Chondrocyte (in vitro differentiated cells): ENCODE data around the gene SLC13A3. TPM values are rescaled to one million over a fixed set of nuclear protein-coding genes. Genes with fewer than 3 reads are reported as not detected.

ENCODE experiments used
- DNase-seq: peaks from one replicate; pipeline ENCODE4 v3.0.0; 2021; ENCODE audit warnings: mixed read lengths, low spot score
- H3K27ac Mint-ChIP-seq: one replicate; pipeline ENCODE4 v1.8.0; 2021; ENCODE audit warnings: mild to moderate bottlenecking, moderate library complexity, mixed read lengths; ENCODE audit not compliant: unreplicated experiment
- H3K27me3 Mint-ChIP-seq: 2 replicates; pipeline ENCODE4 v1.8.0; 2021; ENCODE audit warnings: low read depth, mixed read lengths
- H3K36me3 Mint-ChIP-seq: 2 replicates; pipeline ENCODE4 v1.8.0; 2021; ENCODE audit warnings: low read depth, mixed read lengths
- H3K4me1 Mint-ChIP-seq: 2 replicates; pipeline ENCODE4 v1.8.0; 2021; ENCODE audit warnings: low read depth, mild to moderate bottlenecking, mixed read lengths
- H3K4me3 Mint-ChIP-seq: one replicate; pipeline ENCODE4 v1.8.0; 2021; ENCODE audit warnings: mild to moderate bottlenecking, moderate library complexity, mixed read lengths; ENCODE audit not compliant: unreplicated experiment
- H3K9me3 Mint-ChIP-seq: 2 replicates; pipeline ENCODE4 v1.8.0; 2021; ENCODE audit warnings: low read depth, mixed read lengths
- total RNA-seq: library from RNA; stranded (reverse); gene quantifications from 3 replicates; pipeline ENCODE4 v1.2.1, GENCODE V29; 2021
- TF ChIP-seq, protein P1 (sequence below): fragments of 200-600 bp; sonication (generic); IDR thresholded peaks from 2 replicates; pipeline ENCODE4 v1.5.0; 2021; ENCODE audit warnings: antibody characterized with exemption, mild to moderate bottlenecking, moderate library complexity

The SLC13A3 gene
- total RNA-seq, 1 donor from 2014 or later, result 2.5 TPM

DNA sequence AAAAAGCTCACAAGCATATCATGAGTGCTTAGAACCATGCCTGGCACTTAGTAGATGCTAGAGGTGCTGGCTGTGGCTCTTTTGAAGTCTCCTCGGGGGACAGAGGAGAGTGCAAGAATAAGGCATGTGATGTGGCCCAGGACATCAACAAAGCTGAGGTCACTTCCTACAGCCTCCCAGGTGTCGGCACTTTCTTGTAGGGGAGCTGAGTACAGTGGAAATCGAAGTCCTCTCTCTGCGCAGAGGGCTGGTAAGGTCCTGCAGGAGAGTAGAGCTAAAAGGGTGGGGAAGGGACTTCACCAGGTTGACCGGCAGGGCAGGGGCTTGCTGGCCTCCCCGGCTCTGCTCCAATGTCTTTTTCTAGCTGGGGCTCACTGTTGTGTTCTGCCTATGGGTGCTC, 11.2 kb downstream of the SLC13A3 start:
- H3K4me3 Mint-ChIP-seq, result no peak overlapping the region
- no peak for DNase-seq
- no peaks in the 10 kb centered on the region for H3K36me3 Mint-ChIP-seq
- H3K9me3 Mint-ChIP-seq, result no peaks in the 10 kb centered on the region
- H3K27ac Mint-ChIP-seq, result no peak overlapping the region
- peaks cover 2% of the 10 kb centered on the region for H3K27me3 Mint-ChIP-seq
- TF ChIP-seq, protein P1, sequence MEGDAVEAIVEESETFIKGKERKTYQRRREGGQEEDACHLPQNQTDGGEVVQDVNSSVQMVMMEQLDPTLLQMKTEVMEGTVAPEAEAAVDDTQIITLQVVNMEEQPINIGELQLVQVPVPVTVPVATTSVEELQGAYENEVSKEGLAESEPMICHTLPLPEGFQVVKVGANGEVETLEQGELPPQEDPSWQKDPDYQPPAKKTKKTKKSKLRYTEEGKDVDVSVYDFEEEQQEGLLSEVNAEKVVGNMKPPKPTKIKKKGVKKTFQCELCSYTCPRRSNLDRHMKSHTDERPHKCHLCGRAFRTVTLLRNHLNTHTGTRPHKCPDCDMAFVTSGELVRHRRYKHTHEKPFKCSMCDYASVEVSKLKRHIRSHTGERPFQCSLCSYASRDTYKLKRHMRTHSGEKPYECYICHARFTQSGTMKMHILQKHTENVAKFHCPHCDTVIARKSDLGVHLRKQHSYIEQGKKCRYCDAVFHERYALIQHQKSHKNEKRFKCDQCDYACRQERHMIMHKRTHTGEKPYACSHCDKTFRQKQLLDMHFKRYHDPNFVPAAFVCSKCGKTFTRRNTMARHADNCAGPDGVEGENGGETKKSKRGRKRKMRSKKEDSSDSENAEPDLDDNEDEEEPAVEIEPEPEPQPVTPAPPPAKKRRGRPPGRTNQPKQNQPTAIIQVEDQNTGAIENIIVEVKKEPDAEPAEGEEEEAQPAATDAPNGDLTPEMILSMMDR, result no peak
- H3K4me1 Mint-ChIP-seq, result no peaks in the 10 kb centered on the region

DNA sequence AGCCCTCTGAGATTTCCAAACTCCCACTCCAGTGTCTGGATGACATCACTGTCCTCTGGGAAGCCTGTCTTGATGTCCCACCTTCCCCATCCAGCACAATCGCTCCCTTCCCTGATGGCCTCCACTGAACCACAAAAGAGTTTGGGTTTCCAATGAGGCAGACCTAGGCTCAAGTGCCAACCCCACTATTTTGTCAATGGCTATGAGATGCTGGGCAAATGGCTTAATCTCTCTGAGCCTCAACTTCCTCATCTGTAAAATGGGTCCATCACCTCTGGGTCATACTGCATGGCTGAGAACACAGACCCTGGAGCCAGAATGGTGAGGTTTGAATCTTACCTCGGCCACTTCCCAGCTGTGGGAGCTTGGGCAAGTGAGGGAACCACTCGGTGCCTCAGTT, 11.7 kb downstream of the SLC13A3 start:
- TF ChIP-seq, protein P1, result no peak
- Mint-ChIP-seq H3K4me3 (no peak overlapping the region), H3K9me3 (no peaks in the 10 kb centered on the region), H3K27me3 (peaks cover 2% of the 10 kb centered on the region), H3K36me3 (no peaks in the 10 kb centered on the region), H3K4me1 (no peaks in the 10 kb centered on the region), H3K27ac (no peak overlapping the region)
- DNase-seq, result no peak

DNA sequence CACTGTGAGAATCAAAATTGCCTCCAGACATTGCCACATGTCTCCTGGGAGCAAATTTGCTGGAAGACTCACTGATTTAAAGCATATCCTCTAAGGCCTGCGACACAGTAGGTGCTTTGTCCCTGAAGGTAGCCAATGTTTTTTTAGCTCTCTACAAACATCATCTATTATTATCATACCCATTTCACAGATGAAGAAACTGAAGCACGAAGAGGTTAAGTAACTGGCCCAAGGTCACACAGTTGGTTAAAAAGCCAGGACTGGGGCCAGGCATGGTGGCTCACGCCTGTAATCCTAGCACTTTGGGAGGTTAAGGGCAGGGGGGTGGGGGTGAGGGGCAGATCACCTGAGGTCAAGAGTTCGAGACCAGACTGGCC, 12.4 kb downstream of the SLC13A3 start:
- Mint-ChIP-seq H3K27ac (no peak overlapping the region), H3K36me3 (no peaks in the 10 kb centered on the region), H3K4me3 (no peak overlapping the region), H3K27me3 (peaks cover 2% of the 10 kb centered on the region), H3K4me1 (no peaks in the 10 kb centered on the region), H3K9me3 (no peaks in the 10 kb centered on the region)
- TF ChIP-seq, protein P1, result no peak
- no peak for DNase-seq

DNA sequence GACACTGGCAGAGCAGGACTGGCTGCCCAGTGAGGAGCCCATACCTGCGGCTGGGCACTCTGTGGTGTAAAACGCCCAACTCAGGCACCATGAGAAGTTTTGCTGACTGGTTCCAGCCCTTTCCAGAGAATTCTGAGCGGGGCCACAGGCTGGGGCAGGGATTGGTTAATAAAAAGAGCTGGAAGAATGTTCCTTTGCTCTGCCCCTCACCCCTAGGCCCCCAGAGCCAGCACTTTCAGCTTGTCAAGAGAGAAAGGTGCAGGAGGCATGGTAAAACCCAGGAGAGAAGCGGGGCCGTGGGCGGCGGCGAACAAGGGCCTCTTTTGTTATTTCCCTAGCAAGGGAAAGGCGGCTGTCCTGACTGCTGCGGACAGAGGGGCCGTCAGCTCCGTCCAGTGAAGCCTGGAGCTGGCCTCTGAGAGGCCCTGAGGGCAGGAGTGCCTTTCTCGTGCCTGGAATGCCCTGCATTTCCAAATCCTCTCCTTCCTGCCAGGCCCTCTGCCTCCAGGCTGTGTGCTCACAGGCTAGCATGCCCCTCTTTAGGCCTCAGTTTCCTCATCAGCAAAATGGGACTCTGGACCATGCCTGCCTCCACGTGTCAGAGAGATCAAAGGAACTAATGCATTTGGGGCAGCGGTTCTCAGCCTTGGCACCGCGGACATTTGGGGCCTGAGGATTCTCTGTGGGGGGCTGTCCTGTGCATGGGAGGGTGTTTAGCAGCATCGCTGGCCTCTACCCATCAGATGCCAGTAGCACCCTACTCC, 12.9 kb downstream of the SLC13A3 start:
- TF ChIP-seq, protein P1, result no peak
- Mint-ChIP-seq H3K36me3 (no peaks in the 10 kb centered on the region), H3K4me1 (no peaks in the 10 kb centered on the region), H3K4me3 (no peak overlapping the region), H3K27me3 (peaks cover 2% of the 10 kb centered on the region), H3K27ac (no peak overlapping the region), H3K9me3 (no peaks in the 10 kb centered on the region)
- DNase-seq, result no peak

- Mint-ChIP-seq H3K27me3 (peaks cover 2% of the 10 kb centered on the region), H3K4me1 (no peaks in the 10 kb centered on the region), H3K36me3 (no peaks in the 10 kb centered on the region), H3K4me3 (no peak overlapping the region), H3K27ac (no peak overlapping the region), H3K9me3 (no peaks in the 10 kb centered on the region)
- TF ChIP-seq, protein P1, result no peak
- no peak for DNase-seq
Observed at GRCh38 chr20:46637427-46638133, 13.7 kb downstream of the SLC13A3 start.
